ENCODE measurements around the gene HPGDS. TPM values are rescaled to one million over a fixed set of nuclear protein-coding genes. Genes with fewer than 3 reads are reported as not detected.
"Not testable (repeated sequence)": the region's sequence is repeated elsewhere in the genome, so short reads cannot be mapped to it uniquely, and the experiment has no call there.

The HPGDS gene
- total RNA-seq, 1 experiment from 2014 or later, result not detected

DNA sequence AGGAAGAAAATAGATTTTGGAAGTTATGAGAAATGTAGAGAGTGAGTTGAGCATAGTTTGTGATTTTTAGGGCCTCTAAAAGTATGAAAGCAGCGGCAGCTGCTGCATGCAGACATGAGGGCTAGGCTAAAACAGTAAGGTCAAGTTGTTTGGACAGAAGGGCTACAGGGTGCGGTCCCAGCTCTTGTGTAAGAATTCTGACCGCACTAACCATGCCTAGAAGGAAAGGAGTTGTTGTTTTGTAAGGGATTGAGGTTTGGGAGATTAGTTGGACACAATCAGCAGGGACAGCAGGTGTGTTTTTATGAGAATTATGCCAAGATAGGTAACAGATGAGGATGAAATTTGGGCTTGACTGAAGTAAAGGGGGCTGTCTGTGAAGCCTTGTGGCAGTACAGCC is 42.8 kb upstream of the HPGDS start:
- H3K4me2 ChIP-seq (ENCODE audit: low read length); H3K27me3 ChIP-seq (ENCODE audit: low read length); CTCF ChIA-PET; H3K9me2 ChIP-seq (replicated peaks; ENCODE audit: low read length); intact Hi-C loops (cut with micrococcal nuclease); H3K79me2 ChIP-seq (ENCODE audit: low read length); H3F3A ChIP-seq (ENCODE audit: low read length, unreplicated experiment); BruUV-seq (replicated peaks); DNase-seq; H4K20me1 ChIP-seq (ENCODE audit: low read length); H2AFZ ChIP-seq (ENCODE audit: low read length); H3K4me3 ChIP-seq (ENCODE audit: low read length); H3K9me3 ChIP-seq (ENCODE audit: low read length); H3K9ac ChIP-seq (ENCODE audit: low read length); H3K27ac ChIP-seq (ENCODE audit: low read length); H3K4me1 ChIP-seq (ENCODE audit: insufficient read depth, low read length); ATAC-seq; POLR2A ChIA-PET (ENCODE audit: unreplicated experiment); H3K36me3 ChIP-seq (ENCODE audit: low read depth, low read length): not testable (repeated sequence)

DNA sequence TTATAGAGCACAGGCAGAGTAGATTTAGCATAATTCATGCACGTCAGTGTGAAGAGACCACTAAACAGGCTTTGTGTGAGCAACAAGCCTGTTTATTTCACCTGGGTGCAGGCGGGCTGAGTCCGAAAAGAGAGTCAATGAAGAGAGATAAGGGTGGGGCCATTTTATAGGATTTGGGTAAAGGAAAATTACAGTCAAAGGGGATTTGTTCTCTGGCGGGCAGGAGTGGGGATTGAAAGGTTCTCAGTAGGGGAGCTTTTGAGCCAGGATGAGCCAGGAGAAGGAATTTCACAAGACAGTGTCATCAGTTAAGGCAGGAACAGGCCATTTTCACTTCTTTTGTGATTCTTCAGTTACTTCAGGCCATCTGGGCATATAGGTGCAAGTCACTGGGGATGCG is 40.3 kb upstream of the HPGDS start:
- H4K20me1 ChIP-seq (ENCODE audit: low read length); POLR2A ChIA-PET (ENCODE audit: unreplicated experiment); H3K4me3 ChIP-seq (ENCODE audit: low read length); H3K9ac ChIP-seq (ENCODE audit: low read length); BruUV-seq (replicated peaks); H3K79me2 ChIP-seq (ENCODE audit: low read length); H3F3A ChIP-seq (ENCODE audit: low read length, unreplicated experiment); H3K9me2 ChIP-seq (replicated peaks; ENCODE audit: low read length); H3K4me2 ChIP-seq (ENCODE audit: low read length); intact Hi-C loops (cut with micrococcal nuclease); H3K27me3 ChIP-seq (ENCODE audit: low read length); CTCF ChIA-PET; DNase-seq; H2AFZ ChIP-seq (ENCODE audit: low read length); ATAC-seq; H3K27ac ChIP-seq (ENCODE audit: low read length); H3K9me3 ChIP-seq (ENCODE audit: low read length); H3K4me1 ChIP-seq (ENCODE audit: insufficient read depth, low read length); H3K36me3 ChIP-seq (ENCODE audit: low read depth, low read length): not testable (repeated sequence)

DNA sequence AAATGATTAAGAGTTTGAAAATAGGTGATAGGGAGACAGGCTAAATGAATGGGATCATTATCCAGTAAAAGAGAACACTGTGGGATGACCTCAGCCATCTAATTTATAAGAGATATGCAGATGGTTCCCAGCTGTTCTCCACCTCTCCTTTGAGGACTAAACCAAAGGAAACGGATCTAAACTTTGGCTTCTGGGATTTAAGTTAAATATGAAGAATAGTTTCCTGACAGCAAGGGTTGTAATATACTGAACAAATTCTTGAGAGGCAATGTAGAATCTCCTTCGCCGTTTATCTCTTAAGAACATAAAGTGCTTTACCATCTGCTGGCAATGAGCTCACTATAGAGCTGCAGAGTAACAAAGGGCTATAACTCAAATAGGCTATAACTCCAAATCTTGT is 35.4 kb upstream of the HPGDS start:
- POLR2A ChIA-PET (ENCODE audit: unreplicated experiment), result no interaction called here
- CTCF ChIA-PET, result no interaction called here
- Histone ChIP-seq H3K4me1 (ENCODE audit: insufficient read depth, low read length) (no peaks in the 10 kb centered on the region), H3K4me3 (ENCODE audit: low read length) (no peak overlapping the region), H3K79me2 (ENCODE audit: low read length) (no peaks in the 10 kb centered on the region), H2AFZ (ENCODE audit: low read length) (no peak overlapping the region), H3K27me3 (ENCODE audit: low read length) (no peaks in the 10 kb centered on the region), H3K36me3 (ENCODE audit: low read depth, low read length) (no peaks in the 10 kb centered on the region), H3F3A (ENCODE audit: low read length, unreplicated experiment) (no peaks in the 10 kb centered on the region), H3K9me3 (ENCODE audit: low read length) (no peaks in the 10 kb centered on the region), H3K4me2 (ENCODE audit: low read length) (no peak overlapping the region), H3K9ac (ENCODE audit: low read length) (no peak overlapping the region), H3K9me2 (replicated peaks; ENCODE audit: low read length) (no peaks in the 10 kb centered on the region), H3K27ac (ENCODE audit: low read length) (no peak overlapping the region), H4K20me1 (ENCODE audit: low read length) (no peaks in the 10 kb centered on the region)
- intact Hi-C loops (cut with micrococcal nuclease), result no loop called here
- no TSS peak for BruUV-seq (replicated peaks)
- ATAC-seq (no peak), DNase-seq (no peak)
- TF ChIP-seq EZH2 (IDR thresholded peaks at IDR 0.05; ENCODE audit: low read length, unreplicated experiment), result no peak
- TF ChIP-seq, protein P1, sequence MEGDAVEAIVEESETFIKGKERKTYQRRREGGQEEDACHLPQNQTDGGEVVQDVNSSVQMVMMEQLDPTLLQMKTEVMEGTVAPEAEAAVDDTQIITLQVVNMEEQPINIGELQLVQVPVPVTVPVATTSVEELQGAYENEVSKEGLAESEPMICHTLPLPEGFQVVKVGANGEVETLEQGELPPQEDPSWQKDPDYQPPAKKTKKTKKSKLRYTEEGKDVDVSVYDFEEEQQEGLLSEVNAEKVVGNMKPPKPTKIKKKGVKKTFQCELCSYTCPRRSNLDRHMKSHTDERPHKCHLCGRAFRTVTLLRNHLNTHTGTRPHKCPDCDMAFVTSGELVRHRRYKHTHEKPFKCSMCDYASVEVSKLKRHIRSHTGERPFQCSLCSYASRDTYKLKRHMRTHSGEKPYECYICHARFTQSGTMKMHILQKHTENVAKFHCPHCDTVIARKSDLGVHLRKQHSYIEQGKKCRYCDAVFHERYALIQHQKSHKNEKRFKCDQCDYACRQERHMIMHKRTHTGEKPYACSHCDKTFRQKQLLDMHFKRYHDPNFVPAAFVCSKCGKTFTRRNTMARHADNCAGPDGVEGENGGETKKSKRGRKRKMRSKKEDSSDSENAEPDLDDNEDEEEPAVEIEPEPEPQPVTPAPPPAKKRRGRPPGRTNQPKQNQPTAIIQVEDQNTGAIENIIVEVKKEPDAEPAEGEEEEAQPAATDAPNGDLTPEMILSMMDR (conservative IDR thresholded peaks at IDR 0.05; ENCODE audit: low read depth, low read length), result no peak
- no peak for TF ChIP-seq EZH2phosphoT487 (IDR thresholded peaks at IDR 0.05; ENCODE audit: borderline replicate concordance, low read length)

DNA sequence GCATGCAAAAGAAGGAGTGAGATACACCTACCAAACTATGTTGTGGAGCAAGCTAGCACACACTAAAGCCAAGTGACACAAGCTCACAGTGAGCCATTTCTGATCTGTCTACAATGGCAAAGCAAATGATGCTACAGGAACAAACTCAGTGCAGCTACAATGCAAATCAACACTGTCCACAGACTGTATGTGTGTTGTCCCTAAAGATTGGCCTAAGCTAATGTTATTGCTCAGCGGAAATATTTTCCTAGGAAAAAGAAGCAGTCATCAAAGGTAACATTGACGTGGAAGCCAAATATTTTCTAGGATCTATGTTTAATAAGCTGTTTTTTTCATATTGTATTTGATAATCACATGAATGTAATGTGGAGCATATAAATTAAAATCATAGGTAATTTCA is 34.7 kb upstream of the HPGDS start:
- ATAC-seq (no peak), DNase-seq (no peak)
- no peaks in the 10 kb centered on the region for H3K27me3 ChIP-seq (ENCODE audit: low read length)
- POLR2A ChIA-PET (ENCODE audit: unreplicated experiment), result no interaction called here
- no peaks in the 10 kb centered on the region for H3K36me3 ChIP-seq (ENCODE audit: low read depth, low read length)
- TF ChIP-seq, protein P1 (conservative IDR thresholded peaks at IDR 0.05; ENCODE audit: low read depth, low read length), result no peak
- TF ChIP-seq EZH2phosphoT487 (IDR thresholded peaks at IDR 0.05; ENCODE audit: borderline replicate concordance, low read length), result no peak
- no peak for TF ChIP-seq EZH2 (IDR thresholded peaks at IDR 0.05; ENCODE audit: low read length, unreplicated experiment)
- no peak overlapping the region for H3K4me2 ChIP-seq (ENCODE audit: low read length)
- no peaks in the 10 kb centered on the region for H3K4me1 ChIP-seq (ENCODE audit: insufficient read depth, low read length)
- no peak overlapping the region for H2AFZ ChIP-seq (ENCODE audit: low read length)
- H3K4me3 ChIP-seq (ENCODE audit: low read length), result no peak overlapping the region
- H3F3A ChIP-seq (ENCODE audit: low read length, unreplicated experiment), result no peaks in the 10 kb centered on the region
- no TSS peak for BruUV-seq (replicated peaks)
- no peaks in the 10 kb centered on the region for H4K20me1 ChIP-seq (ENCODE audit: low read length)
- no peak overlapping the region for H3K27ac ChIP-seq (ENCODE audit: low read length)
- intact Hi-C loops (cut with micrococcal nuclease), result no loop called here
- no peaks in the 10 kb centered on the region for H3K9me2 ChIP-seq (replicated peaks; ENCODE audit: low read length)
- CTCF ChIA-PET, result interaction anchor here (0.5 kb wide), 1 partner anchor 12 kb away, joined by 3 read pairs; no protein-coding TSS in a partner anchor
- no peak overlapping the region for H3K9ac ChIP-seq (ENCODE audit: low read length)
- H3K79me2 ChIP-seq (ENCODE audit: low read length), result no peaks in the 10 kb centered on the region
- H3K9me3 ChIP-seq (ENCODE audit: low read length), result no peaks in the 10 kb centered on the region
